HL-60 (cell line): Measurements from ENCODE around the gene USP24.

ENCODE experiments used
- DNase-seq, 2 experiments: peaks; one replicate each; pipeline ENCODE4 v3.0.0-alpha.2; 2010 to 2020; ENCODE audit warnings: low read depth in 1 of 2, low spot score in 1 of 2
- H3K27ac ChIP-seq: fragments of 250-450 bp; sonication (Bioruptor Pico); replicated peaks from 2 replicates; pipeline ENCODE4 v1.5.1; 2020; ENCODE audit warnings: mild to moderate bottlenecking, moderate library complexity
- H3K27me3 ChIP-seq: fragments of 250-450 bp; sonication (Bioruptor Pico); 2 replicates; pipeline ENCODE4 v1.5.1; 2021; ENCODE audit warnings: mild to moderate bottlenecking, moderate library complexity; ENCODE audit not compliant: insufficient read depth, poor library complexity, severe bottlenecking
- H3K4me3 ChIP-seq: replicated peaks from 2 replicates; pipeline ENCODE4 v1.5.1; 2011; ENCODE audit warnings: mild to moderate bottlenecking, control low read depth, low read length; ENCODE audit not compliant: insufficient read depth
- GABPA ChIP-seq: IDR thresholded peaks from 2 replicates; pipeline ENCODE4 v1.6.1; 2012; ENCODE audit warnings: low read depth
- POLR2AphosphoS5 ChIP-seq: IDR thresholded peaks from 2 replicates; pipeline ENCODE4 v1.6.1; 2012; ENCODE audit warnings: low read depth
- SPI1 ChIP-seq: IDR thresholded peaks from 2 replicates; pipeline ENCODE4 v1.6.1; 2012; ENCODE audit warnings: low read depth, mild to moderate bottlenecking, borderline replicate concordance
- TF ChIP-seq, protein P1 (sequence below): IDR thresholded peaks from 2 replicates; pipeline ENCODE4 v1.6.1; 2012; ENCODE audit warnings: low read depth; ENCODE audit not compliant: insufficient replicate concordance
- TF ChIP-seq, protein P2 (sequence below): IDR thresholded peaks from one replicate; pipeline ENCODE4 v1.5.1; 2011; ENCODE audit warnings: low read length, control low read depth, inconsistent platforms; ENCODE audit not compliant: insufficient read depth

The USP24 gene

DNA sequence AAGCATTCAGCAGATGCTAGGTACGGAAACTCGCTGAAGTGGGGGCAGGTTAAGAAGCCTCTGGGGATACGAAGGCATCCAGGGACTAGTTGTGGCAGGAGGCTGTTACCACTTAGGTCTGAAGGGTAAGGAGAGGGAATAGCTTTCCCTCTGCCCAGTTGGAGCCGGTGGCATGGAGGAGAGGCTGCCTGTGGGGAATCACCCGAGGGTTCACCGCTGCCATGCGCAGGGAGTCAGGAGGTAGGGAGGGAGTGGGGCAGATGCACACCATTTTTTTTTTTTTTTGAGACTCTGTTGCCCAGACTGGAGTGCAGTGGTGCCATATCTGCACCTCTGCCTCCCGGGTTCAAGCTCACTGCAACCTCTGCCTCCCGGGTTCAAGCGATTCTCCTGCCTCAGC is 169.7 kb downstream of the USP24 start:
- no peak for DNase-seq
- no peak overlapping the region for H3K27ac ChIP-seq
- H3K27me3 ChIP-seq: peaks cover 11% of the 10 kb centered on the region
- H3K4me3 ChIP-seq: no peak overlapping the region
- TF ChIP-seq SPI1 (no peak), GABPA (no peak), POLR2AphosphoS5 (no peak)
- TF ChIP-seq, protein P1, sequence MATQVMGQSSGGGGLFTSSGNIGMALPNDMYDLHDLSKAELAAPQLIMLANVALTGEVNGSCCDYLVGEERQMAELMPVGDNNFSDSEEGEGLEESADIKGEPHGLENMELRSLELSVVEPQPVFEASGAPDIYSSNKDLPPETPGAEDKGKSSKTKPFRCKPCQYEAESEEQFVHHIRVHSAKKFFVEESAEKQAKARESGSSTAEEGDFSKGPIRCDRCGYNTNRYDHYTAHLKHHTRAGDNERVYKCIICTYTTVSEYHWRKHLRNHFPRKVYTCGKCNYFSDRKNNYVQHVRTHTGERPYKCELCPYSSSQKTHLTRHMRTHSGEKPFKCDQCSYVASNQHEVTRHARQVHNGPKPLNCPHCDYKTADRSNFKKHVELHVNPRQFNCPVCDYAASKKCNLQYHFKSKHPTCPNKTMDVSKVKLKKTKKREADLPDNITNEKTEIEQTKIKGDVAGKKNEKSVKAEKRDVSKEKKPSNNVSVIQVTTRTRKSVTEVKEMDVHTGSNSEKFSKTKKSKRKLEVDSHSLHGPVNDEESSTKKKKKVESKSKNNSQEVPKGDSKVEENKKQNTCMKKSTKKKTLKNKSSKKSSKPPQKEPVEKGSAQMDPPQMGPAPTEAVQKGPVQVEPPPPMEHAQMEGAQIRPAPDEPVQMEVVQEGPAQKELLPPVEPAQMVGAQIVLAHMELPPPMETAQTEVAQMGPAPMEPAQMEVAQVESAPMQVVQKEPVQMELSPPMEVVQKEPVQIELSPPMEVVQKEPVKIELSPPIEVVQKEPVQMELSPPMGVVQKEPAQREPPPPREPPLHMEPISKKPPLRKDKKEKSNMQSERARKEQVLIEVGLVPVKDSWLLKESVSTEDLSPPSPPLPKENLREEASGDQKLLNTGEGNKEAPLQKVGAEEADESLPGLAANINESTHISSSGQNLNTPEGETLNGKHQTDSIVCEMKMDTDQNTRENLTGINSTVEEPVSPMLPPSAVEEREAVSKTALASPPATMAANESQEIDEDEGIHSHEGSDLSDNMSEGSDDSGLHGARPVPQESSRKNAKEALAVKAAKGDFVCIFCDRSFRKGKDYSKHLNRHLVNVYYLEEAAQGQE: no peak
- TF ChIP-seq, protein P2, sequence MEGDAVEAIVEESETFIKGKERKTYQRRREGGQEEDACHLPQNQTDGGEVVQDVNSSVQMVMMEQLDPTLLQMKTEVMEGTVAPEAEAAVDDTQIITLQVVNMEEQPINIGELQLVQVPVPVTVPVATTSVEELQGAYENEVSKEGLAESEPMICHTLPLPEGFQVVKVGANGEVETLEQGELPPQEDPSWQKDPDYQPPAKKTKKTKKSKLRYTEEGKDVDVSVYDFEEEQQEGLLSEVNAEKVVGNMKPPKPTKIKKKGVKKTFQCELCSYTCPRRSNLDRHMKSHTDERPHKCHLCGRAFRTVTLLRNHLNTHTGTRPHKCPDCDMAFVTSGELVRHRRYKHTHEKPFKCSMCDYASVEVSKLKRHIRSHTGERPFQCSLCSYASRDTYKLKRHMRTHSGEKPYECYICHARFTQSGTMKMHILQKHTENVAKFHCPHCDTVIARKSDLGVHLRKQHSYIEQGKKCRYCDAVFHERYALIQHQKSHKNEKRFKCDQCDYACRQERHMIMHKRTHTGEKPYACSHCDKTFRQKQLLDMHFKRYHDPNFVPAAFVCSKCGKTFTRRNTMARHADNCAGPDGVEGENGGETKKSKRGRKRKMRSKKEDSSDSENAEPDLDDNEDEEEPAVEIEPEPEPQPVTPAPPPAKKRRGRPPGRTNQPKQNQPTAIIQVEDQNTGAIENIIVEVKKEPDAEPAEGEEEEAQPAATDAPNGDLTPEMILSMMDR: no peak

DNA sequence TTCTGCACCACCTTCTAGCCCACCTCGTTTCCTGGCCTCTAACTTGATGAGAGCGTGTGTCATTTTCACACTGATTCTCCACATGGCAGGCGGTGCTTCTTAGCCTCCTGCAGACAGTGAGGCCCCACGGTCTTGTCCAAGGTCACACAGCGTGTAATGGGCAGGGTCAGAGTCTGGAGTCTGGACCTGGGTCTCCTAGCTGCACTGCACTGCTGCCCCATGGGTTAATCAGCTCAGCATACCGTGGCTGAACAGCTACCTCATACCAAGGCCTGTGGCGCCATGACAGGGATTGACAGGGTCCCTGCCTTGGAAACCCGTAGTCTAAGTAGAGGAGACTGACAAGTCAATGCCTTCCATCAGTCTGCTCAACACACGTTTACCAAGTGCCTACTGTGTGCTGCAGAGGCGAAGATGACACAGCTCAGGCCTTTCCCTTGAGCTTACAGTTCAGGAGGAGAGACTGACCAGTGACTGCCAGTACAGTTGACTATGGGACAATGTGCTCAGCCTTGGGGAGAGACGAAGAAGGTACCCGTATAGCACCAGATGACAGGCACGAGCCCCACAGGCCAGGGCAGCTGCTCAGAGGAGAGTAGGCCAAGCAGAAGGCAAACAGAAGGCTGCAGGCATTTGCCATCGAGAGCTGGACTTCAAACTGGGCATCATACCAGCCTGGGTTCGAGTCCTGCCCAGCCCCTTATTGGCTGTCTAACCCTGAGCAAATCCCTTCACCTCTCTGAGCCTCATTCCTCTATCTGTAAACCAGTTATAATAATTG is 170.4 kb downstream of the USP24 start:
- H3K27me3 ChIP-seq: peaks cover 17% of the 10 kb centered on the region
- TF ChIP-seq GABPA (no peak), SPI1 (no peak)
- TF ChIP-seq, protein P2: no peak
- TF ChIP-seq, protein P1: no peak

DNA sequence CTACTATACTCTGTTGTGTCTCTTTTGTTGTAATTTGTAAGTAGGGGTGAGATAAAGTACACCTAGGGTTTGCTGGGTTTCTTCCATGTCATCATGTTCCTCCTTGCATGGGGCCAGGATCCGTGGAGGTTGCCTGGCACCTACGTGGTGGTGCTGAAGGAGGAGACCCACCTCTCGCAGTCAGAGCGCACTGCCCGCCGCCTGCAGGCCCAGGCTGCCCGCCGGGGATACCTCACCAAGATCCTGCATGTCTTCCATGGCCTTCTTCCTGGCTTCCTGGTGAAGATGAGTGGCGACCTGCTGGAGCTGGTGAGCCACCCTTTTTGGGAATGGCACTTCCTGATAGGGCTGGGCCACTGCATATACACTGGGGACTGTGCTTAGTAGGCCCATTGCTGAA is 171.4 kb downstream of the USP24 start:
- no peak overlapping the region for H3K4me3 ChIP-seq
- H3K27ac ChIP-seq: no peak overlapping the region
- peaks cover 28% of the 10 kb centered on the region for H3K27me3 ChIP-seq
- TF ChIP-seq SPI1 (no peak), POLR2AphosphoS5 (no peak), GABPA (no peak)
- TF ChIP-seq, protein P2: no peak
- TF ChIP-seq, protein P1: no peak
- DNase-seq: no peak

More for the DNA sequence above, 170.4 kb downstream of the USP24 start:
- Histone ChIP-seq H3K4me3 (no peak overlapping the region), H3K27ac (no peak overlapping the region)
- DNase-seq: no peak
